Stromal cell of bone marrow (primary cell): ENCODE data around the gene RD3L.
A peak's percentile ranks its signal among the peaks of the same experiment; 100 is the strongest.
"Not testable (repeated sequence)": the region's sequence is repeated elsewhere in the genome, so short reads cannot be mapped to it uniquely, and the experiment has no call there.

Experiments
- DNase-seq: peaks from one replicate; pipeline ENCODE4 v3.0.0-alpha.2; 2012; ENCODE audit warnings: low read depth

RD3L gene

GRCh38 chr14:103928011-103928890 lies 14.1 kb downstream of the RD3L start, which contains the start of gene TDRD9:
Gene TDRD9, plus strand, starts transcription at chr14:103928456. Its CDS starts 54 bp downstream, at chr14:103928510.
- no peak for DNase-seq

- no peak for DNase-seq
Observed at GRCh38 chr14:103927566-103927965, 14.8 kb downstream of the RD3L start.

- DNase-seq = no peak
Observed at GRCh38 chr14:103925316-103925715, 17.0 kb downstream of the RD3L start.

GRCh38 chr14:103923863-103924262 lies 18.5 kb downstream of the RD3L start:
- DNase-seq = no peak

- DNase-seq = not testable (repeated sequence)
Observed at GRCh38 chr14:103921855-103922200, 20.5 kb downstream of the RD3L start.

GRCh38 chr14:103920981-103921854 lies 21.1 kb downstream of the RD3L start:
- DNase-seq = peak; percentile 85

GRCh38 chr14:103916636-103917262 lies 25.6 kb downstream of the RD3L start:
- peak; percentile 5 for DNase-seq

GRCh38 chr14:103915616-103916015 lies 26.7 kb downstream of the RD3L start:
- DNase-seq = no peak

- no peak for DNase-seq
Observed at GRCh38 chr14:103910984-103911383, 31.3 kb downstream of the RD3L start.

- peak; percentile 48 for DNase-seq
Observed at GRCh38 chr14:103910262-103910935, 31.9 kb downstream of the RD3L start.

GRCh38 chr14:103909531-103910261 lies 32.6 kb downstream of the RD3L start:
- DNase-seq = no peak

- DNase-seq = no peak
Observed at GRCh38 chr14:103908580-103908979, 33.7 kb downstream of the RD3L start.

- DNase-seq = no peak
Observed at GRCh38 chr14:103905842-103906456, 36.4 kb downstream of the RD3L start.

GRCh38 chr14:103904493-103905107 lies 37.7 kb downstream of the RD3L start:
- no peak for DNase-seq

GRCh38 chr14:103899833-103900232 lies 42.5 kb downstream of the RD3L start:
- no peak for DNase-seq

- no peak for DNase-seq
Observed at GRCh38 chr14:103899316-103899715, 43.0 kb downstream of the RD3L start.

- DNase-seq = no peak
Observed at GRCh38 chr14:103898711-103899110, 43.6 kb downstream of the RD3L start.

- no peak for DNase-seq
Observed at GRCh38 chr14:103898204-103898603, 44.1 kb downstream of the RD3L start.

GRCh38 chr14:103897075-103897947 lies 45.0 kb downstream of the RD3L start:
- DNase-seq = no peak
